ENCODE results near the gene SH3PXD2B.
"Not testable (repeated sequence)": the region's sequence is repeated elsewhere in the genome, so short reads cannot be mapped to it uniquely, and the experiment has no call there.

SH3PXD2B gene

DNA sequence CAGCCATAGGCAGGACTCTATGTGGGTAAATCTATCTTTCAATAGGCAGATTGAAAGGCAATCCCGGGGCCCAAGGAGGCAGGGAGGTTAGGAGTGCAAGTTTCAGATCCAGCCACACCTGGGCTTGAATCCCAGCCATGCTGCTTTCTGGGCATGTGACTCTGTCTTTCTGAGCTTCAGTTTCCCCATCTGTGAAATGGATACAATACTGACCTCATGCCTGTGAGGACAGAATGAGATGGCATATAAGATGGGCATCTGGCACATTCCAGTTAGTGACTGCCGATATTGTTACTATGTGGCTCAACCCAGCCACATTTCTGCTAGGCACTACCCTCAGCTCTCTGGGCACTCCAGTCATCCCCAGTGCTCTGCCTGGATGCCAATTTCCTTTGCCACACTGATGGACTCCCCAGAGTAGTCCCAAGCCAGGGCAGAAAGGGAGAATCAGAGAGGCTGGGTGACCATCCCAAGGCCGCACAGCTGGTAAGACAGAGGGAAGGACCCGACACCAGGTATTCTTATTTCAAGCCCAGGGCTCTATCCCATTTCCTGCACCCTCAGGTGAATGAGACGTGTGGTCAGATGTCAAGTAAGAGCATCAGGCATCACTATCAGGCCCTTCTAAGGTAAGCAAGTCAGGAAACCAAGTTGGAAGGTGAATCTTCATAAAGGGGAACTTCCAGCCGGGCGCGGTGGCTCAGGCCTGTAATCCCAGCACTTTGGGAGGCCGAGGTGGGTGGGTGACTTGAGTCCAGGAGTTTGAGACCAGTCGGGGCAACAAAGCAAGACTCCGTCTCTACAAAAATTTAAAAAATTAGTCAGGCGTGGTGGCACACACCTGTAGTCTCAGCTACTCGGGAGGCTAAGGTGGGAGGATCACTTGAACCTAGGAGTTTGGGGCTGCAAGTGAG lies 38.7 kb downstream of the SH3PXD2B start:
- no peak for DNase-seq

DNA sequence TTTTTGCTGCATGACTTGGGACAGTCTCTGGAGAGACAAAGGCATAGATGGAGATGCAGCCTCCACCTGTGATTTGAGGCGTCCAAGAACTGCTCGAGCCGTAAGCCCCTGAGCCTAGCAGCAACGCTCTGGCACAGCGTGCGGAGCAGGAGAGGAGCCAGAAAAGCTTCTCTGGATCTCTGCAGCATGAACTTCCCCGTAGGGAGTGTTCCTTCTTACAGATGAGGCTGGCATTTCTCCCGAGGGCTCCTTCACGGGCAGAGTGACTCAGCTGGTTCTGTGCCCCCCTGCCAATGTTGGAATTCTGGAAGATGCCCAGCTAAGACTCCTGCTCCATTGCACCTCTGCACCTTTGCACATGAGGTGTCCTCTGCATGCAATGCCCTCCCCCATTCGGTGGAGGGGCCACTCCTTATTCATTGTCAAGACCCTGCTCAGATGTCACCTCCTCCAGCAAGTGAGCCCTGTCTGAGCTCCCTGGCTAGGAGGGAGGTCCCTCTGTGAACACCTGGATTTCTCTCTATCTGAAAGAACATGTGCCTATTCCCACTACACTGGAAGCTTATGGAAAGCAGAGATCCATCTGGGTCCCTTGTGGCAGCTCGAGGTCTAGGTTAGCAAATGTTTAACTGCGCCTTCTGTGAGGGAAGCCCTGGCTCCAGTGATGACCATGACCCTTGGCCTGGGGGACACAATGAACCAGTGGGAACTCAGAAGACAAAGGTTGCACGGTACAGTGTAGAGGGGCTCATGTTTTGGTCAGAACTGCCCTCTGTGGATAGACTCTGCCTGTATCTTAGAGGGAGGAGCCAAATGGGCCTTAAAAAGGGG lies 39.6 kb downstream of the SH3PXD2B start:
- DNase-seq, result no peak

DNA sequence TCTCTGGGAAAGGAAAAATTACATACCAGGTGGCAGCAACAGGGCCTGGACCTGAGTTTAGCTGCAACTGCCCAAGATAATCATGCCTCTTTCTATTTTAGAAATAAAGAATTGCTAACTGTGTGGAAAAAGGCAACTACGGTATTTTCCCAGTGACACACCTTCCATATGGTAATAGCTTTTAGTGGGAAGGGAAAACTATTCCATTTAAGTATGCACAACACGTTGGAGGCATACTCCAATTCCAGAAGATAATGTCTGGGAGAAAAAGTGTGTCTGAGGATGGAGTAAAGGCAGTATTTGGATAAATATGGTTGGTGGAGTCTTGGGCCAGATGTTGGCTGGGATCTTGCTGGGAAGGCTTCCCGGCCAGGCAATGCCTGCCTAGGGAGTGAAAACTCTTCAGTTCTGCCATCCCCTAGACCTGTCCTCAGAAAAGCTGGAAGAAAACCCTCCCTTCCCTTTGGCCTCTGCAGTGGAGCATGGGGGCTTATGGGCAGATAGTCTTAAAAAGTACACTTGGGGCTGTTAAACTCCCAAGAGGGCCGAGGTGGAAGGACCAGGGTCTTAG lies 40.6 kb downstream of the SH3PXD2B start:
- DNase-seq, result no peak

DNA sequence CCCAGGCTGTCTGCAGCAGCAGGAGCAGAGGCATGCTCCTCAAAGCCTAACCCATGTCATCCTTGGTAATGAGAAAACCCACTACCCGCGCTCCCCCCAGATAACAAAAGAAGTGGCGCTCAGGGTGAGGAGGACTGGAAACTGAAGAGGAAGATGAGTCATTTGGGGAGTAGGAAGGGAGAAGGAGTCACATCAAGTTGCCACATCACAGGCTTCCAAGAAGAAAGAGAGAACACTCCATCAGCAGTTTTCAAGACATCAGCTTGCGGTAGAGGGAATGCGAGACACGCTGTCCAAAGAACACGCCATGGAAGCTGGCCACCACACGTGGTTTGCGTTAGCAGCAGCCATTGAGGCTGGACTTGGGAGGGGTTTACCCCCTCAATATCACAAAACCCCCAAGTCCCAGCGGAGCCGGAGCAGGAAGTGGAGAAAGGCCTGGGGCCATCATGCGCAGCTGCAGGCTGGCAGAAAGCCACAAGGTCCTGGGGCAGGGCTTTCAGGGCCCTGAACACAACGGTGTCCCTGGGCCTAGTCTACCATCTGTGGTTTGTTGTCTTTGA lies 41.5 kb downstream of the SH3PXD2B start:
- no peak for DNase-seq

DNA sequence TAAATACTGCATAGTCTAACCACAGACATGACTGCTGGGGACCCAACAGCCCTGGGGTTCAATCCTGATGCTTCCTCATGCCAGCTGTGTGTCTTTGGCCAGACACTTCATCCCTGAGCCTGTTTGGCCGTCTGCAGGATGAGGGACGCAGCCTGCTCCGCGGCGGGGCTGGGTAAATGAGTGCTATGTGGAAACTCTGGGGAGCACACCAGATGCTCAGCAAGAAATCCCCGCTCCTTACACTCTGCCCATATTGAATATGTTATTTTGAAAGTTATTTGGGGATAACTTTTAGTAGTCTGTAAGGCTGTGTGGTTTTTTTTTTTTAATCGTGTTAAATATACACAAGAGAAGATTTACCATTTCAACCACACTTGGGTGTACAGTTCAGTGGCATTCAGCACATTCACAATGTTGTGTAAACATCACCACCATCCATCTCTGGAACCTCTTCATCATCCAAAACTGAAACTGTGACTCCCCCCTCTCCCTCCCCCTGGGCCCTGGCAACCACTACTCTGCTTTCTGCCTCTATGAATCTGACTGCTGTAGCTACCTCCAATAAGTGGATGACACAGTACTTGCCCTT lies 42.7 kb downstream of the SH3PXD2B start:
- no peak for DNase-seq

DNA sequence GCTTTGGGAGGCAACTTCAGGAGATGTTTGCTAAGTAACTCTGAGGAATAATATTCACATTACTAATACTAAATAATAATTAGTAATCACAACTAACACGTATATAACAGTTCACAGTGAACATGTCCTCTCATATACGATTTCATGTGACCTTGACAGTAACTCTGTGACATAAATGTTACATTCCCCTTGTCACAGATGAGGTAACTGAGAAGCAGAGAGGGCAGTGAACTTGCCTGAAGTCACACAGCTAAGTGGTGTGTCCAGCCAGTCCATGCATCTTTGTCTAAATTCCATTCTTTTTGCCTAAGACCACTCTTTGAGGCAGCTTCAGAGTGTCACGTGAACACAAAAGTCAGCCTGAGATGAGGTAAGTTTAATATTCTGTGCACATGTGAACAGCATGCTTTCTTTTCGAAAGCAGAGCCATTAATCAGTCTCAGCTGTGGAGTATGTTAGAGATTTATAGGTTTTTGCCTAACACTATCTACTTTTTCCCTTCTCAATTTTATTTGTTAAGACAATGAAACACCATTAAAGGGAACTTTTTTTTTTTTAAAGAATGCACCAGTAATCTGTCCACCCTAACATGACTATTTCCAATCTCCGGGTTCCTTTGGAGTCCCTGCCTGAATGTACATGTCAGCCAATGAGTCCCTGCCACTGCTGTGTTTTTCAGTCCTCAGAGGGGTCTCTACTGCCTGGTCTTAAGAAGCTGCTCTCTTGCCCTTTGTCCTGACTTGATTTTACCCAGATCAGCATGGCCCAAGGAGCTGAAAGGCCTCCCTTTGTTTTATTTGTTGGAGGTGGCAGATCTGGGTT lies 43.5 kb downstream of the SH3PXD2B start:
- no peak for DNase-seq

DNA sequence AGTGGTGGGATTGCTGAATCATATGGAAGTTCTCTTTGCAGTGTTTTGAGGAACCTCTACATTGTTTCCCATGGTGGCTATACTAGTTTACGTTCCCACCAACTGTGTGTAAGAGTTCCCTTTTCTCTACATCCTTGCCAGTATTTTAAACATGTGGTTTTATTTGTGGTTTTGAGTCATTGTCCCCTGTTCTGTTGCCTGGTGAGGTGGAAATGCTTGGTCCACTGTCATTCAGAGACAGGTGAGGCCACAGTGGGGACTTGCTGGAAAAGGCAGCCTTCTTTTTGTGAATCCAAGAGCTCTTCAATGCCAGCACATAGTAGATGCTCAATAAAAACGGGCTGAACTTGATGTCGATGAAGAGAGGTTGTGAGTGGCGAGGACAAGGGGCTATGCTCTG lies 44.2 kb downstream of the SH3PXD2B start:
- no peak for DNase-seq

DNA sequence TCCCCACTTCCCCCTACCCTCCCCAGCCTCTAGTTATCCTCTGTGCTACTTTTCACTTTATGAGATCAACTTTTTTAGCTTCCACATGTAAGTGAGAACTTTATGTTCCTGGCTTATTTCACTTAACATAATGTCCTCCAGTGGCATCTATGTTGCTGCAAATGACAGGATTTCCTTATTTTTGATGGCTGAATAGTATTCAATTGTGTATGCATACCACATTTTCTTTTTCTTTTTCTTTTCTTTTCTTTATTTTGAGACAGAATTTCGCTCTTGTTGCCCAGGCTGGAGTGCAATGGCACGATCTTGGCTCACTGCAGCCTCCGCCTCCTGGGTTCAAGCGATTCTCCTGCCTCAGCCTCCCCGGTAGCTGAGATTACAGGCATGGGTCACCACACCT lies 44.8 kb downstream of the SH3PXD2B start:
- DNase-seq, result not testable (repeated sequence)

DNA sequence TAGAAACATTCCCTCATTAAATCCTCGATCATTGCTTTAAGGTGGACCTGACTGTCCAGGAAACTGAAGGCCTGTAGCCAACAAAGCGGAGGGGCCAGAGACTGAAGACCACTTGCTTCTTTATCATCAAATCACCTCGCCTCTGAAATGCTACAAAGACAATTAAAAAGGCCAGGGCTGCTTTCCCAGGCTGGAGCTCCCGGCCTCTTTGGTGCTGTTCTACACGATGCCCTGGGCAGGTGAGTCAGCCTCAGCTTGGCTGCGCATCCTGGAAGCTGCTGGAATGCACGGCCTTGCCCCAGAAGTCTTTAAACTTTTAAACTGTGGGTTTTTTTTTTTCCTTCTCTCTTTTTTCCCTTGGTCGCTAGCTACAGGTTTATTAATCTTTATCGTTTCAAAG lies 46.5 kb downstream of the SH3PXD2B start:
- DNase-seq, result no peak

DNA sequence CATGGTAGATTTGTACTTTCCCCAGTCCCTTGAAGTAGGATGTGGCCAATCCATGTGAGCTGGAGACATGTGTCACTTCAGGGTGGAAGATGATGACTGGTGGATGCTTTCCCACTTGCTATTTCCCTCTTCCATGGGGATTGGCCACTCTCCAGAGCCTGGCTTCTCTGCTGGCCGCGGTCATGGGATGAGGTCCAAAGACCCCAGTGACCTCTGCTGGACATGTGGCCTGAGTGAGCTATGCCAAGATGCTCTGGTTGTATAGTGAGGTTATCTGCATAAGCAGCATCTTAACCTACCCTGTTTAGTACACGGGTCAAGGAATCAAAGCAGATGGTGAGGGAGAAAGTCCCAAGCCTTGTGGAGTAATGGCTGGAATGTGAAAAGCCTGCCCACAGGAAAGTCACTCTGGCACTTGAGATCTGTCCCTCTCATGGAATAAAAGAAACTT lies 47.1 kb downstream of the SH3PXD2B start:
- no peak for DNase-seq

DNA sequence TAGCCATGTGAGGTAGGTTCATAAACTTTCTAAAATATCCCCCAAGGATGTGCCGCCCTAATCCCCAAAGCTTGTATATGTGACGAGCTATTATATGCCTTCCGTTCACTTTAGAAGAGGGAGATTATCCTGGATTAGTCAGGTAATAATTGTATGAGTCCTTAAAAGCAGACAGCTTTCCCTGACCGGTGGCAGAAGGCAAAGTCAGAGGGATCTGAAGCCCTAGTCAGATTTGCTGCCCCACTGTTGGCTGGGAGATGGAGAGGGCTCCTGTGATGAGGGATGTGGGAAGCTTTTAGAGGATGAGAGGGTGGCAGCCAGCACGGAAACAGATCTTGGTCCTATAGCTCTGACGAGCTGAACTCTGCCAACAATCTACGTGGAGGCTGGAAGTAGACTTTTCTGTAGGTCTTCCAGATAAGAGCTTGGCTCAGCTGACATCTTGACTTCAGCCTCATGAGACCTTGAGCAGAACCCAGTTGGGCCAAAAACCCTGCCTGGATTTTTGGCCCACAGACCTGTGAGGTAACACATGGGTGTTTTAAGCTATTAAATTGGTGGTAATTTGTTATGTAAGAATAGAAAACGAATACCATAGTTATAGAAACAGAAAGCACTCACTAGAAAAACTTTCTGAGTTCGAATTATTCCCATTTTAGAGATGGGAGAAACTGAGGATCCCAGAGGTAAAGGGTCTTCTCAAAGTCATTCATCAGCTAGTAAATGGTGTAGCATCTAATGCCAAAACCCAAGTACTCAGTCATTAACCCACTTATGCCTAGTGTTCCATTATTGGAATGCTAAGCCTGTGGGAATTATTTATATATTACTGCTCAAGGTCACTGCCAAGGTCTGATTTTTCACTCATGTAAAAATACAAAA lies 48.9 kb downstream of the SH3PXD2B start:
- no peak for DNase-seq

DNA sequence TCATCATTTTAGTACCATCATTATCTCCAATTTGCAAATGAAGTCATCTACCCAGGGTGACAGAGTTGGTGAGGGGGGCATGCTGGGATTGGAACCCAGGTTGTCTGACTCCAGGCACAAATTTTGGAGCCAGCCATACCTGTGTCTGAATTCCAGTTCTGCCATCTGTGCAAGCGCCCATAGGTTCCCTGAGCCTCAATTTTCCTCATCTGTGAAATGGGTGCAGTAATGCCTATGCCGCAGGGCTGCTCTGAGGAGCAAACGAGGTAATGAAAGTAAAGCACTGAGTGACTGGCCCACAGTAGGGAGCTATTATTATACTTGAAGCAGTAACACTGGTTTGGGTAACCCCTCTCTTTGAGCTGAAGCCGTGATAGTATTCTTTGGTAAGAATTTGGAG lies 49.6 kb downstream of the SH3PXD2B start:
- no peak for DNase-seq

DNA sequence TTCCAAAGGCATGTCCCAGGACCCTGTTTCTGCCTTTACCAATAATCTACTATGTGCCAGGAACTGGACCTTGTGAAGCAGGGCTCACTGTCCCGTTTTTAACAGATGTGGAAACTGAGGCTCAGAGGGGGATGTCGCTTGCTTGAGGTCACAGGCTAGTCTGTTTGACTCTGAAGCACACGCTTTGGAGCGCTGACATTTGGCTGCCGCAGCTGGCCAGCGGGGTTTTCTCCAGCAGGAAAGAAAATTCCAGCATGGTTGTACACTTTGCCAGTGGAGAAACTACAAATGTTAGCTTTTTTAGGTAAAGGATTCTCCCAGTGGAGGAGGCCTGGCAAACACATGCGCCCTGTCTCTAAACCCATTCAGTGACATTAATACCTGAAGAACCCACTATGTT lies 50.5 kb downstream of the SH3PXD2B start:
- no peak for DNase-seq

DNA sequence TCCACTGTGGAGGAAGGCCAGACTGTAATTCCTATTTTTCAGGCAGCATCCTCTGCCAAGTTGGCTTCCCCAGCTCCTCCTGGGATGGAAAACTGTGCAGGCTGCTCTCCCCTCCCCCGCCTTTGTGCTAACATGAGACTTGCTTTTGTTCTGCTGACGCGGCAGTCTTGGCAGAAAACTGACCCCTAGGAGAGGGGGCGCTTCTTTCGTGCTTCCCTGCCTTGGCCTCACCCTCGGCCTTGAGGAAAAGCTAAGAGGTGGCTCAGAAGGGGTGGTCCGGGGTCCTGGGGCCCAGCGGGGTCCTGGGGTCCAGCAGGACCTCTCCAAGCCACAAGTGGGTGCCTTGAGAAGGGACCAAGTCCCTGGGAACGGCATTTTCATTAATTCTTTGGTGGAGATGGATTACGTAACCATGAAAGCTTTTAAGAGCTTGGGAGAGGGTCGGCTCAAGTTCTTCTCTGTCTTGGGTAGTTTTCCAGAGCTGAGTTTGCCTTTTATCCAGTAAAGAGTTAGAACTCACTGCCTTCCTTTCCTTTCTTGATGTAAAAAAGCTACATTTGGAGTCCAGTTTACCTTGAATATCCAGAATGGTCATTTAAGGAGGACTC lies 51.0 kb downstream of the SH3PXD2B start:
- DNase-seq, result no peak

DNA sequence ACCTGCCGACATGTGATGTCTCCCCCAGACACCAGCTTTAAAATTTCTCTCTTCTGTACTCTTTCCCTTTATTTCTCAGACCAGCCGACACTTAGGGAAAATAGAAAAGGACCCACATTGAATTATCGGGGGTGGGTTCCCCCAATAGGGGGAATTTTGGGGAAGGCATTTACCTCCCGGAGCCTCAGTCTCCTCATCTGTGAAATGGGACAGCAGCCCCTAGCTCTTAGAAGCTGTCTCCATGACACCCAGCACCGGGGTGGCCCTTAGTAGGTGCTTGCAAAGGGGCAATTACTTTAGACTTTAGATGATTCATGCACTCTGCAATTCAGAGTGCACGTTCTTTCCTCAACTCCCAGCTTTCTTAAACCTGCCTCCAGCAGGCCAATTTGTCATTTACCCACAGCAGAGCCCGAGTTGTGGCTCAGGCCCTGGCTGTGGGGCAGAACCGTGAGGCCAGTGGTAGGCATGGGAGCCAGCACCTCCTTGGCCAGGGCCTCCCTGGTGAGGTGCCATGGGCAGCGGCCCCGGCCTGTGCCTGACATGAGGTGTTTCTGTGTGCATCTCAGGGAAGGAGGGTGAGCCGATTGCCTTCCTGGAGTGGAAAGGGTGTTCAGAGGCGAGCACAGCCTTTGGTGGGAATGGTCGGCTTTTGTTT lies 51.7 kb downstream of the SH3PXD2B start:
- no peak for DNase-seq

DNA sequence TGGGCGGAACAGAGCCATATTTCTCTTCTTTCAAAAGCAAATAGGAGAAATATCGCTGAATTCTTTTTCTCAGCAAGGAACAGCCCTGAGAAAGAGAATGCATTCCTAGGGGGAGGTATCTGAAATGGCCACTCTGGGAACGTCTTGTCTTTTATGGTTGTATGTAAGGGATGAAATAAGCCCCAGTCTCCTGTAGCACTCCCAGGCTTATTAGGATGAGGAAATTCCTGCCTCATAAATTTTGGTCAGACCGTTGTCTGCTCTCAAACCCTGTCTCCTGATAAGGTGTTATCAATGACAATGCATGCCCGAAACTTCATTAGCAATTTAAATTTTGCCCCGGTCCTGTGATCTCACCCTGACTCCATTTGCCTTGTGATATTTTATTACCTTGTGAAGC lies 52.3 kb downstream of the SH3PXD2B start:
- DNase-seq, result not testable (repeated sequence)

DNA sequence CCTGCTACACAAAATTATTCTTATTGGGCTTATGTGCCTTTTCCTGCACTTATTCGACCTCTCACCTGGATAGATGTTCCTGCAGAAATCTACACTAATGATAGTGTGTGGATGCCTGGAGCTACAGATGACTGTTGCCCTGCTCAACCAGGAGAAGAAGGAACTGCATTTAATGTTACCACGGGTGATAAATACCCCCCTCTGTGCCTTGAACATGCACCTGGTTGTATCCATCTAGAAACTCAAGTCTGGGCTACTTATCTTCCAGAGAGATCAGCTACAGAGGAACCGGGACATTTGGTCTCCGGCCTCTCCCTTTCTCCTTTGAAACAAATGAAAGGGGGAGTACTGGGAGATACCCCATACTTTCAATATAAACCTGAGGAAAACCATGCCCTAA lies 54.5 kb downstream of the SH3PXD2B start:
- no peak for DNase-seq

DNA sequence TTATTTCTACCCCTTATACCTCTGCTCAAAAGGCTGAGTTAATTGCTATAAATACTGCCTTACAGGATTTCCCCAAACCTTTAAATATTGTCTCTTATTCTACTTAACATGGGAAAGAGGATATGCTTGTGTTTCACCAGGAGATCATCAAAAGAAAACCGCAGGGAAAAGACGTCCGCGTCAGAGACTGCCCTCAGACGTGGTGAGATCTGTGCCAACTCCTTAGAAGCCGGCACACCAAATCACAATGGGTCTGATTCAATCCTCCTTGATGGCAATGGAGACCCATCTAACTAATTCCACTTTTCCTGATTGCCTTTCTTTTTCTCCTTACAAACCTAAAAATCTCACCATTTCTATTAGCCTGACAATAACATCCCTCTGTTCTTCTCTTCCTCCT lies 55.0 kb downstream of the SH3PXD2B start:
- no peak for DNase-seq

DNA sequence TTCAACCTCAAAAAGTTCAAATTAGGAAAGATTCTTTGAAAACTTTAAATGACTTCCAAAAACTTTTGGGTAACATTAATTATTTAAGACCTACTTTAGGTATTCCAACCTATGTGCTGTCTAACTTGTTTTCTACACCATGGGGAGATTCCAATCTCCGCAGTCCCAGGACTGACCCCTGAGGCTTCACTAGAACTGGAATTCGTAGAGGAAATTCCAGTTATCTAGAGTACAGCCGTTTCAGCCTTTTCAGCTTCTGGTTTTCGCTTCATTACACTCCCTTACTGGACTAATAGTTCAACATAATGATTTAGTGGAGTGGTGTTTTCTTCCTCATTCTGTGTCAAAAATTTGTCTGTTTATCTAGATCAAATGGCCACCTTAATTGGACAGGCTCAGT lies 55.7 kb downstream of the SH3PXD2B start:
- DNase-seq, result not testable (repeated sequence)

DNA sequence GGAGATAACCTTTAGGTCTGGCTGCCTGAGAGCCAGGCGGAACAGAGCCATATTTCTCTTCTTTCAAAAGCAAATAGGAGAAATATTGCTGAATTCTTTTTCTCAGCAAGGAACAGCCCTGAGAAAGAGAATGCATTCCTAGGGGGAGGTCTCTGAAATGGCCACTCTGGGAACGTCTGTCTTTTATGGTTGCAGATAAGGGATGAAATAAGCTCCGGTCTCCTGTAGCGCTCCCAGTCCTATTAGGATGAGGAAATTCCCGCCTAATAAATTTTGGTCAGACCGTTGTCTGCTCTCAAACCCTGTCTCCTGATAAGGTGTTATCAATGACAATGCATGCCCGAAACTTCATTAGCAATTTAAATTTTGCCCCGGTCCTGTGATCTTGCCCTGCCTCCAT lies 57.3 kb downstream of the SH3PXD2B start:
- DNase-seq, result not testable (repeated sequence)

All from kidney glomerular epithelial cell (primary cell).